ENCODE measurements around the gene MID1IP1.

DNA sequence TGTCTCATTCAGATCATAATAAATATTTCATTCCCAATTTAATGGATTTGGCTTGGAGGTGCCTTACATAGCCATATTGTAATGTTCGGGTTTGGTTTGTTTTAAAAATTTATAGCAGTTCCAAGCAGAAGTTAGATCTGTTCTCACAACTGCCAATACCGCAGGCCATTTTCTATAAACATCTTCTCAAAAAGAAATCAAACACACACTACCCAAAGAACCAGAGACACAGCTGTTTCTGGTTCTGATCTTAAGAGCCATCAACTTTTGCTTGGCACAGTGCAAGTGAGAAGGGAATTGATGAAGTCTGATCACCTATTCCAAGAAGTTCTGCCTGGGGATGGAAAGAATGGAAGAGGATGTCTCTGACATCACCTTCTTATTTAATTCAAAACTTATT is 22.9 kb downstream of the MID1IP1 start:
- TF ChIP-seq HDAC2 (IDR thresholded peaks at IDR 0.05; ENCODE audit: borderline replicate concordance in 1 of 2, low read depth in 2 of 2, low read length in 2 of 2) (no peak), EP300 (IDR thresholded peaks at IDR 0.05; ENCODE audit: borderline replicate concordance in 1 of 2, low read depth in 2 of 2, low read length in 2 of 2) (no peak), TAF7 (optimal IDR thresholded peaks at IDR 0.05; ENCODE audit: borderline replicate concordance, low read depth, low read length) (no peak), POLR2A (IDR thresholded peaks at IDR 0.05; ENCODE audit: control extremely low read depth in 1 of 2, low read depth in 2 of 2, low read length in 2 of 2) (no peak), RAD21 (IDR thresholded peaks at IDR 0.05 in 1 of 2, conservative IDR thresholded peaks at IDR 0.05 in 1 of 2; ENCODE audit: low read depth in 2 of 2, low read length in 2 of 2) (no peak)
